ENCODE measurements around the gene TBPL2. TPM values are rescaled to one million over a fixed set of nuclear protein-coding genes. Genes with fewer than 3 reads are reported as not detected.

Gene TBPL2
- total and polyA plus RNA-seq, 2 experiments from 2014 or later, result 0.23 to 0.27 TPM

- 34% methylated on average over 4 of the region's 4 CpGs for WGBS (ENCODE audit: low lambda C conversion rate, missing lambda C conversion rate)
- Histone ChIP-seq H3K9me3 (ENCODE audit: low read depth) (no peaks in the 10 kb centered on the region), H3K79me2 (peaks cover 57% of the 10 kb centered on the region), H3K4me3 (peak overlapping the region; percentile 76), H2AFZ (peak overlapping the region; percentile 89), H3K27me3 (no peaks in the 10 kb centered on the region), H3K36me3 (replicated peaks; ENCODE audit: insufficient read depth, low read depth) (no peaks in the 10 kb centered on the region), H3K27ac (peak overlapping the region; percentile 79), H3K9me2 (replicated peaks; ENCODE audit: insufficient read depth) (no peaks in the 10 kb centered on the region), H3K4me1 (ENCODE audit: insufficient read depth) (peaks cover 12% of the 10 kb centered on the region), H4K20me1 (ENCODE audit: insufficient read depth, poor library complexity, severe bottlenecking) (peaks cover 3% of the 10 kb centered on the region), H3K4me2 (peak overlapping the region; percentile 80)
- TF ChIP-seq CTCF (IDR thresholded peaks at IDR 0.05; ENCODE audit: poor library complexity), result no peak
- no peak for TF ChIP-seq EZH2 (IDR thresholded peaks at IDR 0.05; ENCODE audit: borderline replicate concordance)
- no peak for TF ChIP-seq EZH2phosphoT487 (IDR thresholded peaks at IDR 0.05; ENCODE audit: low read depth, severe bottlenecking, unreplicated experiment)
- no peak for DNase-seq (ENCODE audit: low spot score)
Observed at GRCh38 chr14:55410876-55411275, 29.5 kb downstream of the TBPL2 start.

- WGBS (ENCODE audit: low lambda C conversion rate, missing lambda C conversion rate), result 75% methylated on average over 5 of the region's 5 CpGs
- TF ChIP-seq CTCF (IDR thresholded peaks at IDR 0.05; ENCODE audit: poor library complexity), result no peak
- TF ChIP-seq EZH2 (IDR thresholded peaks at IDR 0.05; ENCODE audit: borderline replicate concordance), result no peak
- TF ChIP-seq EZH2phosphoT487 (IDR thresholded peaks at IDR 0.05; ENCODE audit: low read depth, severe bottlenecking, unreplicated experiment), result no peak
- peaks cover 10% of the 10 kb centered on the region for H4K20me1 ChIP-seq (ENCODE audit: insufficient read depth, poor library complexity, severe bottlenecking)
- H3K4me3 ChIP-seq, result no peak overlapping the region
- no peaks in the 10 kb centered on the region for H3K9me2 ChIP-seq (replicated peaks; ENCODE audit: insufficient read depth)
- no peak overlapping the region for H2AFZ ChIP-seq
- no peaks in the 10 kb centered on the region for H3K9me3 ChIP-seq (ENCODE audit: low read depth)
- H3K36me3 ChIP-seq (replicated peaks; ENCODE audit: insufficient read depth, low read depth), result no peaks in the 10 kb centered on the region
- H3K27me3 ChIP-seq, result no peaks in the 10 kb centered on the region
- peaks cover 96% of the 10 kb centered on the region for H3K79me2 ChIP-seq
- H3K27ac ChIP-seq, result no peak overlapping the region
- DNase-seq (ENCODE audit: low spot score), result no peak
- H3K4me1 ChIP-seq (ENCODE audit: insufficient read depth), result no peaks in the 10 kb centered on the region
- H3K4me2 ChIP-seq, result no peak overlapping the region
Observed at GRCh38 chr14:55404173-55404854, 36.1 kb downstream of the TBPL2 start.

GRCh38 chr14:55401751-55402150, 38.7 kb downstream of the TBPL2 start:
- H2AFZ ChIP-seq, result no peak overlapping the region
- peaks cover 12% of the 10 kb centered on the region for H4K20me1 ChIP-seq (ENCODE audit: insufficient read depth, poor library complexity, severe bottlenecking)
- WGBS (ENCODE audit: low lambda C conversion rate, missing lambda C conversion rate), result 99% methylated on average over 6 of the region's 6 CpGs
- no peak for DNase-seq (ENCODE audit: low spot score)
- no peaks in the 10 kb centered on the region for H3K27me3 ChIP-seq
- no peak overlapping the region for H3K4me2 ChIP-seq
- no peaks in the 10 kb centered on the region for H3K9me2 ChIP-seq (replicated peaks; ENCODE audit: insufficient read depth)
- no peaks in the 10 kb centered on the region for H3K9me3 ChIP-seq (ENCODE audit: low read depth)
- no peaks in the 10 kb centered on the region for H3K36me3 ChIP-seq (replicated peaks; ENCODE audit: insufficient read depth, low read depth)
- H3K79me2 ChIP-seq, result peaks cover 85% of the 10 kb centered on the region
- no peaks in the 10 kb centered on the region for H3K4me1 ChIP-seq (ENCODE audit: insufficient read depth)
- H3K4me3 ChIP-seq, result no peak overlapping the region
- TF ChIP-seq CTCF (IDR thresholded peaks at IDR 0.05; ENCODE audit: poor library complexity), result no peak
- no peak for TF ChIP-seq EZH2 (IDR thresholded peaks at IDR 0.05; ENCODE audit: borderline replicate concordance)
- no peak for TF ChIP-seq EZH2phosphoT487 (IDR thresholded peaks at IDR 0.05; ENCODE audit: low read depth, severe bottlenecking, unreplicated experiment)
- no peak overlapping the region for H3K27ac ChIP-seq
